Measurements from ENCODE around the gene USP1.

The USP1 gene

GRCh38 chr1:62433861-62434617 lies 2.8 kb upstream of the USP1 start:
- no peak for DNase-seq (ENCODE audit: low spot score)
- TF ChIP-seq CTCF (IDR thresholded peaks at IDR 0.05; ENCODE audit: borderline replicate concordance, control extremely low read depth, extremely low read depth, insufficient read depth, missing control alignments) = no peak
- in situ Hi-C loops (cut with MboI; ENCODE audit: low sequenced_read_pairs, unreplicated experiment) = no loop called here

GRCh38 chr1:62434618-62435001 lies 2.2 kb upstream of the USP1 start:
- no peak for DNase-seq (ENCODE audit: low spot score)
- in situ Hi-C loops (cut with MboI; ENCODE audit: low sequenced_read_pairs, unreplicated experiment) = no loop called here
- no peak for TF ChIP-seq CTCF (IDR thresholded peaks at IDR 0.05; ENCODE audit: borderline replicate concordance, control extremely low read depth, extremely low read depth, insufficient read depth, missing control alignments)

- no peak for TF ChIP-seq CTCF (IDR thresholded peaks at IDR 0.05; ENCODE audit: borderline replicate concordance, control extremely low read depth, extremely low read depth, insufficient read depth, missing control alignments)
- DNase-seq (ENCODE audit: low spot score) = no peak
- in situ Hi-C loops (cut with MboI; ENCODE audit: low sequenced_read_pairs, unreplicated experiment) = no loop called here
Measured at GRCh38 chr1:62435231-62436038, 1.4 kb upstream of the USP1 start.

- DNase-seq (ENCODE audit: low spot score) = no peak
- TF ChIP-seq CTCF (IDR thresholded peaks at IDR 0.05; ENCODE audit: borderline replicate concordance, control extremely low read depth, extremely low read depth, insufficient read depth, missing control alignments) = no peak
- in situ Hi-C loops (cut with MboI; ENCODE audit: low sequenced_read_pairs, unreplicated experiment) = no loop called here
Measured at GRCh38 chr1:62436039-62436465, 797 bp upstream of the USP1 start.

- in situ Hi-C loops (cut with MboI; ENCODE audit: low sequenced_read_pairs, unreplicated experiment) = no loop called here
- peak; percentile 36 for DNase-seq (ENCODE audit: low spot score)
- TF ChIP-seq CTCF (IDR thresholded peaks at IDR 0.05; ENCODE audit: borderline replicate concordance, control extremely low read depth, extremely low read depth, insufficient read depth, missing control alignments) = no peak
Measured at GRCh38 chr1:62437273-62437940, 558 bp downstream of the USP1 start.

- no peak for TF ChIP-seq CTCF (IDR thresholded peaks at IDR 0.05; ENCODE audit: borderline replicate concordance, control extremely low read depth, extremely low read depth, insufficient read depth, missing control alignments)
- DNase-seq (ENCODE audit: low spot score) = no peak
- in situ Hi-C loops (cut with MboI; ENCODE audit: low sequenced_read_pairs, unreplicated experiment) = no loop called here
Measured at GRCh38 chr1:62438163-62438562, 1.3 kb downstream of the USP1 start.

Measured in GM13976 (cell line).